Measurements from ENCODE around the gene B4GALT5. TPM values are rescaled to one million over a fixed set of nuclear protein-coding genes. Genes with fewer than 3 reads are reported as not detected.
"Not testable (repeated sequence)": the region's sequence is repeated elsewhere in the genome, so short reads cannot be mapped to it uniquely, and the experiment has no call there.

B4GALT5 gene
- polyA plus RNA-seq, 3 donors: 2.4 to 18.3 (median 2.7) TPM

- H3K4me3 Mint-ChIP-seq: no peak overlapping the region
- no peak overlapping the region for H3K9ac ChIP-seq (ENCODE audit: insufficient read depth, low read length, poor library complexity, severe bottlenecking)
- H3K4me3 ChIP-seq (replicated peaks in 1 of 3; ENCODE audit: low read depth in 2 of 3, low read length in 3 of 3): no peak overlapping the region
- intact Hi-C loops (cut with micrococcal nuclease): no loop called here
- H3K9me3 ChIP-seq (replicated peaks in 1 of 2; ENCODE audit: control insufficient read depth in 1 of 2, insufficient read depth in 1 of 2, low read length in 2 of 2): peaks cover 0 to 7% of the 10 kb centered on the region in 2 donors
- H3K36me3 ChIP-seq (replicated peaks in 1 of 2; ENCODE audit: control insufficient read depth in 1 of 2, insufficient read depth in 2 of 2, low read length in 2 of 2): peaks cover 0 to 2% of the 10 kb centered on the region in 2 donors
- H3K79me2 ChIP-seq (ENCODE audit: insufficient read depth, low read length): no peaks in the 10 kb centered on the region
- DNase-seq: no peak
- no peaks in the 10 kb centered on the region for H4K20me1 ChIP-seq (ENCODE audit: insufficient read depth, low read length)
- no peak overlapping the region for H3K4me2 ChIP-seq (replicated peaks; ENCODE audit: extremely low read depth, low read length, poor library complexity, severe bottlenecking)
- no peaks in the 10 kb centered on the region for H3K27me3 ChIP-seq (ENCODE audit: control insufficient read depth in 2 of 2, insufficient read depth in 2 of 2, low read length in 2 of 2)
- H2AFZ ChIP-seq (ENCODE audit: insufficient read depth, low read depth, low read length, poor library complexity, severe bottlenecking): no peak overlapping the region
- H3K27ac ChIP-seq (ENCODE audit: low read depth in 1 of 2, low read length in 2 of 2): no peak overlapping the region
- peaks cover 10 to 12% of the 10 kb centered on the region in 2 donors for H3K36me3 Mint-ChIP-seq
- peak overlapping the region in 1 of 7 donors; percentile 23 for H3K27ac Mint-ChIP-seq
- TF ChIP-seq CTCF (IDR thresholded peaks at IDR 0.05): no peak
- peaks cover 0 to 3% (median 3%) of the 10 kb centered on the region in 3 donors for H3K27me3 Mint-ChIP-seq (ENCODE audit: low read depth in 3 of 3)
- no peaks in the 10 kb centered on the region for H3K4me1 ChIP-seq (ENCODE audit: control insufficient read depth in 1 of 2, insufficient read depth in 2 of 2, low read length in 2 of 2)
- peaks cover 0 to 12% (median 5%) of the 10 kb centered on the region in 7 donors for H3K9me3 Mint-ChIP-seq
- WGBS (ENCODE audit: insufficient coverage): 87% methylated on average over 6 of the region's 6 CpGs
- peaks cover 12% of the 10 kb centered on the region for H3K4me1 Mint-ChIP-seq
These were observed 86.3 kb downstream of the B4GALT5 start for GRCh38 chr20:49627329-49627761.

- Mint-ChIP-seq H3K4me1 (peaks cover 17% of the 10 kb centered on the region), H3K9me3 (peaks cover 0 to 15% (median 6%) of the 10 kb centered on the region in 7 donors), H3K27ac (peak overlapping the region in 3 of 7 donors; percentile 3 to 34 (median 26))
- H4K20me1 ChIP-seq (ENCODE audit: insufficient read depth, low read length); H3K27me3 Mint-ChIP-seq (ENCODE audit: low read depth in 3 of 3); H2AFZ ChIP-seq (ENCODE audit: insufficient read depth, low read depth, low read length, poor library complexity, severe bottlenecking); H3K4me1 ChIP-seq (ENCODE audit: control insufficient read depth in 1 of 2, insufficient read depth in 2 of 2, low read length in 2 of 2); H3K36me3 Mint-ChIP-seq; H3K36me3 ChIP-seq (replicated peaks in 1 of 2; ENCODE audit: control insufficient read depth in 1 of 2, insufficient read depth in 2 of 2, low read length in 2 of 2); H3K79me2 ChIP-seq (ENCODE audit: insufficient read depth, low read length); H3K4me3 ChIP-seq (replicated peaks in 1 of 3; ENCODE audit: low read depth in 2 of 3, low read length in 3 of 3); H3K27me3 ChIP-seq (ENCODE audit: control insufficient read depth in 2 of 2, insufficient read depth in 2 of 2, low read length in 2 of 2); H3K4me3 Mint-ChIP-seq; H3K9me3 ChIP-seq (replicated peaks in 1 of 2; ENCODE audit: control insufficient read depth in 1 of 2, insufficient read depth in 1 of 2, low read length in 2 of 2); H3K4me2 ChIP-seq (replicated peaks; ENCODE audit: extremely low read depth, low read length, poor library complexity, severe bottlenecking); H3K27ac ChIP-seq (ENCODE audit: low read depth in 1 of 2, low read length in 2 of 2); intact Hi-C loops (cut with micrococcal nuclease); DNase-seq; H3K9ac ChIP-seq (ENCODE audit: insufficient read depth, low read length, poor library complexity, severe bottlenecking): not testable (repeated sequence)
- 100% methylated on average over 6 of the region's 10 CpGs for WGBS (ENCODE audit: insufficient coverage)
These were observed 88.7 kb downstream of the B4GALT5 start for GRCh38 chr20:49624988-49625387.

Measured in CD14-positive monocyte (primary cell).